ENCODE results near the gene ACOT4.
A peak's percentile ranks its signal among the peaks of the same experiment; 100 is the strongest.
"Not testable (repeated sequence)": the region's sequence is repeated elsewhere in the genome, so short reads cannot be mapped to it uniquely, and the experiment has no call there.

Gene ACOT4

DNA sequence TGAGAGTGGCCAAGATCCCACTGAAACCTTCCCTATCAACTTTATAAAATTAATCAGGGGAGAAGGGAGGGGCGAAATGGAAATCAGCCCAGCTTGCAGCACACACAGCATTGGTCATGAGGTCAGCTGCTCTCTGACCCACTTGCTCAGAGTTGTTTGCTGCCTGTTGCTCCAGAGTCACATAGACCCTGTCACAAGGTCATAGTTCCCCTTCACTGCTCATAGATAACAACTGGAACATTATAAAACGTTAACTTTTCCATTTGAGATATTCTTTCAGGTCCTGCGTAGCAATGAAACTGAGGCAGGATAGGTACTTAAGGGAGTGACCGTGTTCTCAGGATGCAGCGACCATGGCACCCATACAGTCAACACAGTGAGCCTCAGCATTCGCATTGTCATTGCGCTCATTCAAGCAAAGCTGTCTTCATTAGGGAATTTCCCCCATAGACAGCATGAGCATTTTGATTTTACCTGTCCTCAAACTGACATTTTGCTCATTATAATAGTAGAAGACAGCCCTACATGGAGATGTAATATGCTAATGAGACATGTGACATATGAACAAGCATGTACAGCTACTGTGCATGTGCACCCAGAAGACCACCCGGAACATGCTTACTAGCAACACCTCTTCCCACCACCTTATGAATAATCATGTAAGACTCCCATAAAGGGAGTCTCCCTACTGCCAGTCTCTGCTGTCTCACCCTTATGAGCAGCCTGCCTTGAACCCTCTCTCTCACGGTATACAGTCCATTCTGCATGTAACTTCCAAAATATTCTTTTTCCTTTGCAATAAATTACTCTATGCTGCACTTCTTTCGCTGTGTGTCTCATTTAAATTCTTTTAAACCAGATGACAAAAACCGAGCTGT, 9.3 kb upstream of the ACOT4 start:
- not testable (repeated sequence) for DNase-seq

DNA sequence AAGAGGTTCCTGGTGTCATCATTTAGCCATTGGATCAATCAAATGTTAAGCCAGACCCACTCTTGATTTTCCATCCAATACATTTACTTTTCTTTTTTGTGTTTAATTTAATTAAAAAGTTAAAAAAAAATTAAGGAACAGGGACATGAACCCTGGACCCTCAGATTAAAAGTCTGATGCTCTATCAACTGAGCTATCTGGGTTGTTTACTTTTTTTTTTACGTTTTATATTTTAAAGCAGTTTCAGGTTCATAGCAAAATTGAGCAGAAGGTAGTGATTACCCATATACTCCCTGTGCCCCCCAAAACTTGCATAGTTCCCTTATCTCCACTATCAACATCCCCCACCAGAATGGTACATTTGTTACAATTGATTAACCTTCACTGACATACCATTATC, 3.0 kb upstream of the ACOT4 start:
- no peak for DNase-seq

DNA sequence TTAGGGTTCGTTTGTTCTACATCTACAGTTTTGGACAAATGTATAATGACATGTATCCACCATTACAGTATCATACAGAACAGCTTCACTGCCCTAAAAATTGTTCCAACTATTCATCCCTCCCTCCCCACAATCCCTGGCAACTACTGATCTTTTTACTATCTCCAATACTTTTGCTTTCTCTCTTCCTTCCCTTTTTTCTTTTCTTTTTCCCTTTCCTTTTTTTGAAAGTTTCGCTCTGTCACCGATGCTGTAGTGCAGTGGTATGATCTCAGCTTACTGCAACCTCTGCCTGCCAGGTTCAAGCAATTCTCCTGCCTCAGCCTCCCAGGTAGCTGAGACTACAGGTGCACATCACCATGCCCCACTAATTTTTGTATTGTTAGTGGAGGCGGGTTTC, 2.6 kb upstream of the ACOT4 start:
- no peak for DNase-seq

DNA sequence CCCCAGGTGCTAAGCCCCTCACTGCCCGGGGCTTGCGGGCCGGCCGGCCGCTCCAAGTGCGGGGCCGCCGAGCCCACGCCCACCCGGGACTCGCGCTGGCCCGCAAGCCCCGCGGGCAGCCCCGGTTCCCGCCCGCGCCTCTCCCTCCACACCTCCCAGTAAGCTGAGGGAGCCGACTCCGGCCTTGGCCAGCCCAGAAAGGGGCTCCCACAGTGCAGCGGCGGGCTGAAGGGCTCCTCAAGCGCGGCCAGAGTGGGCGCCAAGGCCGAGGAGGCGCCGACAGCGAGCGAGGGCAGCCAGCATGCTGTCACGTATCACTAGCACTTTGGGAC, 1.0 kb upstream of the ACOT4 start:
- DNase-seq, result not testable (repeated sequence)

DNA sequence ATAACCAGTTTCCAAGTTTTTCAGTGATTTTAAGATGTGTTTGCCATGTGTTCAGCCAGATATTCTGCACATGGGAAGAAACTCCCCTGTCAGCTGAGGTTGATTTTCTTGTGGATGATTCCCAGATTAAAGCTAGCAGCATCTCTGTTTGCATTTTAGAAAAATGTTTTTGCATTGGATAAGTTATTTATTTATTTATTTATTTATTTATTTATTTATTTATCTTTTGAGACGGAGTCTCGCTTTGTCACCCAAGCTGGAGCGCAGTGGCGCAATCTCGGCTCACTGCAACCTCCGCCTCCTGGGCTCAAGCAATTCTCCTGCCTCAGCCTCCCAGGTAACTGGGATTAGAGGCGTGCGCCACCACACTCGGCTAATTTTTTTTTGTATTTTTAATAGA, 2.8 kb downstream of the ACOT4 start:
- DNase-seq, result no peak

DNA sequence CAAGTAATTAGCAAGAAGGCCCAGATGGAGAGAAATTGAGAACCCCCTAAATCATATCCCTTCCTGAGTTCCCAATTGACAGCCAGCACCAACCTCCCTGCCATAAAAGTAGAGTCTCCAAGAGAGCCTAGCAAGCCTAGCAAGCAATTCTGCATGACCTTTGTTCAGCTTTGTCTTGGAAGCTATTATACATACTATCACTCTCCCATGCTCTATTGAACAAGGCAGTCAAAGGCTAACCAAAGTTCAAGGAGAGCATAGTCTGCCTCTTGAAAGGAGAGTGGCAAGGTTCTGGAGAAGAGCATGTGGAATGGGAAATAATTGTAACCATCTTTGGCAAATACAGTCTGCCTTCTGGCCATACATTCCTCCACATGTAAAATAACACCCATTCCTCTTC, 7.8 kb downstream of the ACOT4 start:
- no peak for DNase-seq

DNA sequence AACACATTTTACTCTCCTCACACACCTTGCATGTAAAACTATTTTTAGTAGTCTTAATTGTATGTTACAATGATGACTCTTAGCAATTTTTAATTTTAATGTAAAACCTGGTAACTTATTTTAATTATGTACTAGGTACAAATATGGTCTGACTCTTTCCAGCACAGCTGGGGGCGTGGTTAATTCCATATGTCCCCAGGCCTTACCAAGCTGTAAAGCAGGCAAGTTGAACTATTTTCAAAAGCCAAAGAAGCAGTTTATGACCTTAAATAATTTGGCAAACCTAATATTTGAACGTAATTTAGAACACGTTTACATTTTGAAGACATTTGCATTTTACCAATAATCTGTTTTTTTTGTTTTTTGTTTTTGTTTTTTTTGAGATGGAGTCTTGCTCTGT, 11.3 kb downstream of the ACOT4 start:
- DNase-seq, result no peak

DNA sequence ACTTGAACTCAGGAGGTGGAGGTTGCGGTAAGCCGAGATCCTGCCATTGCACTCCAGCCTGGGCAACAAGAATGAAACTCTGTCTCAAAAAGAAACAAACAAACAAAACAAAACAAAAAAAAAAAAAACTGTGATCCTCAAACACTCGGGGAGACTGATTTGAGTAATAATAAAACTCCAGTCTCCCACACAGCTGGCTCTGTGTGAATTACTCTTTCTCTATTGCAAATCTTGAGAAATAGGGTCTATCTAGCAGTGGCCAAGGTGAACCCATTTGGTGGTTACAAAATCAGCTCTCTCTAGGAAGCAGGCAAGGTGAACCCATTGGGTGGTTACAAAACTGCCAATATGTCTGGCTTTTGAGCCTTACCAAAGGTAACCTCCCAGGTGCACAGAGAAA, 14.6 kb downstream of the ACOT4 start:
- no peak for DNase-seq

DNA sequence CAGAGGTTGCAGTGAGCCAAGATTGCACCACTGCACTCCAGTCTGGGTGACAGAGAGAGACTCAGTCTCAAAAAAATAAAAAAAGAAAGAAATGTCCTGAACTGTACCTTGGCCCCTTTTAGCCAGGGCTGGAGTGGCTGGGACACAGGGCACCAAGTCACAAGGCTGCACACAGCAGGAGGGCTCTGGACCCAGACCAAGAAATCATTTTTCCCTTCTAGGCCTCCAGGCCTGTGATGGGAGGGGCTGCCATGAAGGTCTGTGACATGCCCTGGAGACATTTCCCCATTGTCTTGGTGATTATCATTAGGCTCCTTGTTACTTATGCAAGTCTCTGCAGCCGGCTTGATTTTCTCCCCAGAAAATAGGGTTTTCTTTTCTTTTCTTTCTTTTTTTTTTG, 15.6 kb downstream of the ACOT4 start:
- DNase-seq, result no peak

DNA sequence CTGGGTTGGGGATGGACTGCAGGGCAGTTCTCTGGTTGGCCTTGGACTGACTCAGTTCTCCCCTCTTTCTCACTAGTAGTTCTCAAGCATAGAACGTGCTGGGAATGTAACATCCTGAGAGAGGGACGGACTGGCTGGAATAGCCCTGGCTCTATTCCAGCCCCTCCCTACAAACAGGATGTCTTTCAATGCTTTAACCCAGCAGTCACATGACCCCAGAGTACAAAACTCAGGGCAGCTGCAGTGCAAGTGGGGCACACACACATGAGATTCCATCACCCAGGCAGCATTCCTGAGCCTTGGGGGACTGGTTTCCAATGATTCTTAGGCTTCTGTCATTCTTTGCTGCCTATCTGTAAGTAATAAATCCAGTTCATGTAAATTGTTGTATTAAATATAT, 19.0 kb downstream of the ACOT4 start:
- DNase-seq, result no peak

DNA sequence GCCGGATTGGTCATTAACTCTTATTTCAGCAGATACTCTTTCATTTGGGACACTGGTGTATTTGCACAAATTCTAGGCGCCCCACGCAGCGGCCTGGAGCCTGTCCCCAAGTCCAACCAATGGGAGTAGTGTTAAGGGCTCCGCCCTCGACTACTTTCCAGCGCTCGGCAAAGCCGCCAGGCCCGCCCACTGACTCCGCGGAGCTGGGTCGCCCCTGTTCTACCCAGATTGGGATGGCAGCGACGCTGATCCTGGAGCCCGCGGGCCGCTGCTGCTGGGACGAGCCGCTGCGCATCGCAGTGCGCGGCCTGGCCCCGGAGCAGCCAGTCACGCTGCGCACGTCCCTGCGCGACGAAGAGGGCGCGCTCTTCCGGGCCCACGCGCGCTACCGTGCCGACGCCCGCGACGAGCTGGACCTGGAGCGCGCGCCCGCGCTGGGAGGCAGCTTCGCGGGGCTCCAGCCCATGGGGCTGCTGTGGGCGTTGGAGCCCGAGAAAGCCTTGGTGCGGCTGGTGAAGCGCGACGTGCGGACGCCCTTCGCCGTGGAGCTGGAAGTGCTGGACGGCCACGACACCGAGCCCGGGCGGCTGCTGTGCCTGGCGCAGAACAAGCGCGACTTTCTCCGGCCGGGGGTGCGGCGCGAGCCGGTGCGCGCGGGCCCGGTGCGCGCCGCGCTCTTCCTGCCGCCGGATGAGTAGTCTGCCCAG, 20.8 kb downstream of the ACOT4 start, which contains the start of gene ACOT6:
TSS of gene ACOT6 (plus strand) at position 179 of the 707 bp plus-strand sequence. CDS start at position 234, 55 bp downstream.
- DNase-seq, result peak; percentile 50 to 78 (median 64)

DNA sequence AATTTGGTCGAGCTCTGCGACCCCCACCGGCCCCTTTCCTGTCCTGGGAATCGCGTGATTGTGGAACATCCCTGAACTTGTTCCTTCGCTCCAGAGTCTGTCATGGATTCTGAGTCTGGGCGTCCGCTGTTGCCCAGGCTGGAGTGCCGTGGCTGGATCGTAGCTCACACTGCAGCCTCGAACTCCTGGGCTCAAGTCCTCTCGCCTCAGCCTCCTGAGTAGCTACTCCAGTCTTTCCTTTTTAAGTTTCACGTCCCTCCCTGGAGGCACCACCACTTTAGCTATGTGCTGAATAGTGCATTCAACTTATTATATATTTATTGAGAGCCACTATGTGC, 21.3 kb downstream of the ACOT4 start:
- DNase-seq, result no peak

DNA sequence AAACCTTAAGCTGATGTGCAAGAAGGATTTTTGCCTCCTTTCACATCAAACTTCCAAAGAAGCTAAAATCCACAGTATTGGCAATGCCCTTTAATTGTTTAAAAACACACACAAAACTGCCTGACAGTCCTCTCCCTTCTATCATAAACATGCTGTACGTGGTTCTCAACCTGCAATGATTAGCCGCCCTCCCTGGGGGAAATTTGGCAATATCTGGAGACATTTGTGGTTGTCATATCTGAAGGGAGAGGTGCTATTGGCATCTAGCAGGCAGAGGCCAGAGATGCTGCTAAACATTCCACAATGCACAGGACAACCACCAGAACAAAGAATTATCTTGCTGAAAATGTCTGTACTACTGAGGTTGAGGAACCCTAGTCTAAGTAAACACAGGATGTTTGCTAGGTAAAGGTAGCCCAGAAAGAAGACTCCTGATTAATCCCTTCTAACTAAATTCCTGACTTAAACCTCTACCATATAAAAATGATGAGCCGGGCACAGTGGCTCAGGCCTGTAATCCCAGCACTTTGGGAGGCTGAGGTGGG, 21.8 kb downstream of the ACOT4 start:
- DNase-seq, result no peak

DNA sequence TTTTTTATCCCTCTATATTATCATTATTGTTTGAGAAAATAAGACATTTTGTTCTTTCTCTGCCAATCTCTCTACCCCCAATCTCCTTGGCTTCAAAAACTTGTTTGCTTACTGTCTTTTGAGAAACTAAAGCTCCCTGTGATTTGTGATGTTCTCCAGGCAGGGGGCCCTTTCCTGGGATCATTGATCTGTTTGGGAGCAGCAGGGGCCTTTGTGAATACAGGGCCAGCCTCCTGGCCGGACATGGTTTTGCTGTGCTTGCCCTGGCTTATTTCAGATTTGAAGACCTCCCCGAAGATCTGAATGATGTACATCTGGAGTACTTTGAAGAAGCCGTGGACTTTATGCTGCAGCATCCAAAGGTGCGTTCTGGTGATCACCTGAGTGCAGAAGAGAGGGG, 25.2 kb downstream of the ACOT4 start:
- DNase-seq, result no peak

DNA sequence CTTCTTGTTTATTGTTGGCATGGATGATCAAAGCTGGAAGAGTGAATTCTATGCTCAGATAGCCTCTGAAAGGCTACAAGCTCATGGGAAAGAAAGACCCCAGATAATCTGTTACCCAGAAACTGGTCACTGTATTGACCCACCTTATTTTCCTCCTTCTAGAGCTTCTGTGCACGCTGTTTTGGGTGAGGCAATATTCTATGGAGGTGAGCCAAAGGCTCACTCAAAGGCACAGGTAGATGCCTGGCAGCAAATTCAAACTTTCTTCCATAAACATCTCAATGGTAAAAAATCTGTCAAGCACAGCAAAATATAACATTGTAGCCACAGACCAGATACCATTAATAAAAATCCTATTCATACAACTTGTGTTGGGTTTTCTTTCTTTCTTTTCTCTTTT, 27.9 kb downstream of the ACOT4 start:
- DNase-seq, result no peak

DNA sequence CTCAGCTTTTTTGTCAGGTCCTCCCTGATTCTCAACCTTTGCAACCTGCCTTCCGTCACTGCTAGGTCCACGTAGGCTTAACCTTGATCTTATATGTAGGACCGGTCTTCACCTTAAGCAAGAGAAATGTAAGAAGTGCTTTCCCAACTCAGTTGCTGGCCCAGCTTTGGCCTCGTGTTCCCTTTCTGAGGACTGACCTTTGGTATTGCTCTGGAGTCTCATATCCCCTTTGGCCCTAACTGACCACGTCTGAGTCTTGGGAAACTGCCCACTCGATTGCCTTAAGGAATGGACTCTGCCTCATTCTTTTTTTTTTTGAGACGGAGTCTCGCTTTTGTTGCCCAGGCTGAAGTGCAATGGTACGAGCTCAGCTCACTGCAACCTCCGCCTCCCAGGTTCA, 28.6 kb downstream of the ACOT4 start:
- DNase-seq, result no peak

DNA sequence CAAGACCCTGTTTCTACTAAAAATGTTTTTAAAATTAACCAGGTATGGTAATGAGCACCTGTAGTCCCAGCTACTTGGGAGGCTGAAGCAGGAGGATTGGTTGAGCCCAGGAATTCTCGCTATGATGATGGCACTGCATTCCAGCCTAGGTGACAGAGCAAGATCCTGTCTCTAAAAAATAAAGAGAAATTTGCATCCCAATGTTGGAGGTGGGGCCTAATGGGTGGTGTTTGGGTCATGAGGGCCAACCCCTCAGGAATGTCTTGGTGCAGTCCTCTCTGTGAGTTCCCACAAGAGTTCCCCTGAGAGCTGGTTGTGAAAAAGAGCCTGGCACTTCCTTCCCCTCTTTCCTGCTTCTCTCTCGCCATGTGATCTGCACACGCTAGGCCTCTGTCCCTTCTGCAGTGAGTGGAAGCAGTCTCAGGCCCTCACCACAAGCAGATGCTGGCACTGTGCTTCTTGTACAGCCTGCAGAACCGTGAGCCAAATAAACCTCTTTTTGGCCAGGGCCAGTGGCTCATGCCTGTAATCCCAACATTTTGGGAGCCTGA, 31.9 kb downstream of the ACOT4 start:
- no peak for DNase-seq

DNA sequence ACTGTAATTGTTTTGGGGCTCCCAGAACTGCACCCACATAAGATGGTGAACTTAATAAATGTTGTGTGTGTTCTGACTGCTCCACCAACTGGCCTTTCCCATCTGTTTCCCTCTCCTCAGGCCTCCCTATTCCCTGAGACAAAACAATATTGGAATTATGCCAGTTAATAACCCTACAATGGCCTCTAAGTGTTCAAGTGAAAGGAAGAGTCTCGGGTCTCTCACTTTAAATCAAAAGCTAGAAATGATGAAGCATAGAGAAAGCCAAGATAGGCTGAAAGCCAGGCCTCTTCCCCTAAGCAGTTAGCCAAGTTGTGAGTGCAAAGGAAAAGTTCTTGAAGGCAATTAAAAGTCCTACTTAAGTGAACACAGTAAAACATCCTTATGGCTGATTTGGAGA, 34.0 kb downstream of the ACOT4 start:
- no peak for DNase-seq

DNA sequence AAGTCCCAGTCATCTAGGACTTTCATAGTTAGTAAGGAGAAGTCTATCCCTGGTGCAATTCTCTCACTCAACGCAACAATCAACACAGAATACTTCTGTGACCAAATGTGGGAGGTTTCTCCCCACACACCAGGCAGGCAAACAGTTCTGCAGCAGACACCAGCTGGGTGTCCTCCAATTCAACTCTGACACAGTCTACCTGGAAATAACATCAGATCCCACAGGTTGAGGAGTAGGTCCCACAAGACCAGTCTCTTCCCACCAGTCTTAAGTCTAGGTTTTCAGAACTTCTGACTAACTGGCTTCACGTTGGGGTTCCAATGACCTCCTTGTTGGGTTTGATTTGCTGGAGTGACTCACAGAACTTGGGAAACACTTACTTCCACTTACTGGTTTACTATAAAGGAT, 35.5 kb downstream of the ACOT4 start:
- no peak for DNase-seq

DNA sequence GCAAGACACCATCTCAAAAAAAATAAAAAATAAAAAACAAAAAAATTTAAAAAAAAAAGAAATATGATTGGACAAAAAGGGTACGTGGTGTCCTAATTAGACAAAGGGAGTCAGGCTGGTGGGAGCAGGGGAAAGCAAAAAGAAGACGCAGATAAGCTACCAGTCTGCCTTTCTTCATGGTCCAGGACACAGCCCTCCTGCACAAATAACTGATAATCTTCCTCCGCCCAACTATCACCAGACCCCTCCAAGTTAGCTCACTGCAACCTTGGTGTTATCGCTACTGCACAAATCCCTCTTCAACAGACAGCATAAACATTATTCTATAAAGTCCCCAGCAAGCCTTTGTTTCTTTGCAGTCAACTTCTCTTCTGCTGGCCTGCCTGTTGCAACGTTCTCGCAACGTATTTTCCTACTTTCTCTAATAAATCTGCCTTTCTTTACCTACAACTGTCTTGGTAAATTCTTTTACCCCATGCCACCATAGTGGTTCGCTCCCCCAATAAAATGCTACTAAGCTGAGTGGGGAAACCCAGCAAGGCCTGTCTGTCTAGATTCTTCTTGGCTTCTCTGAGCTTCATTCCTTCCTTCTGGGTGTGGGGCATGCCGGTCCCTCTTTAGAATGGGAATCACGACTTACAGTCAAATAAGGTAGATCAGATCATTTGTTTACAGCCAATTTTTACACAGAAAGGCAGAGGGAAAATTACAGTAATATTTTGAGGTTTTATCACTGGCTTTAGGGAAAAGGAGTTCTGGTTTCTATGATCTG, 38.5 kb downstream of the ACOT4 start:
- DNase-seq, result no peak

DNA sequence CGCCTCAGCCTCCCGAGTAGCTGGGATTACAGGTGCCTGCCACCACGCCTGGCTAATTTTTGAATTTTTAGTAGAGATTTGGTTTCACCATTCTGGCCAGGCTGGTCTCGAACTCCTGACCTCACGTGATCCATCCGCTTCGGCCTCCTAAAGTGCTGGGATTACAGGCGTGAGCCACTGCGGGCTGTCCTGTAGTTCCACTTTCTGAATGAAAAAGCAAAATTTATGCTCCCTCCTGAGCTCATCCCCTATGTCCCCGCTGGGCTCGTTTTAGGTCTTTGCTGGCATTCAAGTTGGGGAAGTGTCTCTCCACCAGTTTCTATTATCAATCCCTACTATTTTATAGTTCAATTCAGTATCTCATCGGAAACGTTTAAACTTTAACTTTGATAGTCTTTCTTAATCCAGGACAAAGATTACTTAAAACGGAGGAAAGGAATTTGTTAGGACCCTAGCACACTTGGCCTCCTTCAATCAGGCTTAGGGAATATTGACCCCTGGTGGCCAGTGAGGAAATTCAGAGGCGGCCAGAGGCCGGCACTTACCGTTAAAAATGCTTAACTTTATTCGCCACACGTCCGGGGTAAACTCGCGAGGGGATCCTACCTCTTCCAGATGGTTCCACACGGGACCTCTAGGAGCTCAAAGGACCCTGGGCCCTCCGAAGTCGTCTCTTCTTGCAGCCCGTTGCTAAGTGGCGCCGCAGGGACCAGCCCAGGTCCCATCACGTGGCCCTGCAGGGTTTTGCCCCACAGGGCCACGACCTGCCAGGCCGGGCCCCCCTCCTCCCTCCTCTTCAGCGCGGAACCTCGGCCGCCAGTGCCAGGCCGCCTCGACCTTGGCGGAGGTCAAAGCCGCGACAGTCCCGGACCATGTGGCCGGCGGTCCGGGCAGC, 41.7 kb downstream of the ACOT4 start:
- peak; percentile 20 to 68 (median 30) for DNase-seq
